Articular chondrocyte of knee joint (primary cell): ENCODE measurements around the gene PGAM5. TPM values are rescaled to one million over a fixed set of nuclear protein-coding genes. Genes with fewer than 3 reads are reported as not detected.

ENCODE experiments used
- small RNA-seq: library from RNA; depleted of rRNA; stranded (forward); fragments of <200 nt; gene quantifications from one replicate; pipeline ENCODE3, GENCODE V24; 2012
- total RNA-seq: library from RNA; depleted of rRNA; stranded (reverse); fragments of >200 nt; gene quantifications from 2 replicates; pipeline ENCODE4 v1.2.3, GENCODE V29; 2012

PGAM5 gene
- 18.6 and 20.1 TPM in 2 replicates for total RNA-seq

DNA sequence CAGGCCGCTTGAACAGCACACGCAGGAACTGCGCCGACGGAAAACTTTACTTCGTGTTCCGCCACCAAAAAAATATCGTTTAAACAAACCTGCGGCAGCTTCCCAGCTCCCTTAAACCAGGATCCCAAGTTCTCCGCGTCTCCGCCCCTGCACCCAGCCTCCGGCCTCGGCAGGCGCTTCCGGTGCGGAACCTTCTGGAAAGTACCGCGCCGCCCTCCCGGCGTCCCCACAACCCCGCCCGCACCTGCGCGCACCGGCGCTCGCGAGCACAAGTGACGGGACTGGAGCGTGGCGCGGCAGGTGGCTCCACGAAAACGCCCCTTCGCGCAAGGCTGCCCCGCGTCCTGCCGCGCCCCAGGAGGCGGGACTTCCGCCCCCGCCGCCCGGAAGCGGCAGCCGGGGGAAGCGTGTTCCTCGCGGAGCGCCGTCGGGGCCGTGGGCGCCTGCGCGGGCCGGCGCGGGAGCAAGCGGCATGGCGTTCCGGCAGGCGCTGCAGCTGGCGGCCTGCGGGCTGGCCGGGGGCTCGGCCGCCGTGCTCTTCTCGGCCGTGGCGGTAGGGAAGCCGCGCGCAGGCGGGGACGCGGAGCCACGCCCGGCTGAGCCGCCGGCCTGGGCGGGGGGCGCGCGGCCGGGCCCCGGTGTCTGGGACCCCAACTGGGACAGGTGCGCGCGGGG lies at the start of gene PGAM5:
Gene PGAM5 (plus strand): TSS at position 438 of the 675 bp plus-strand sequence. CDS start 35 bp downstream, at position 473.

DNA sequence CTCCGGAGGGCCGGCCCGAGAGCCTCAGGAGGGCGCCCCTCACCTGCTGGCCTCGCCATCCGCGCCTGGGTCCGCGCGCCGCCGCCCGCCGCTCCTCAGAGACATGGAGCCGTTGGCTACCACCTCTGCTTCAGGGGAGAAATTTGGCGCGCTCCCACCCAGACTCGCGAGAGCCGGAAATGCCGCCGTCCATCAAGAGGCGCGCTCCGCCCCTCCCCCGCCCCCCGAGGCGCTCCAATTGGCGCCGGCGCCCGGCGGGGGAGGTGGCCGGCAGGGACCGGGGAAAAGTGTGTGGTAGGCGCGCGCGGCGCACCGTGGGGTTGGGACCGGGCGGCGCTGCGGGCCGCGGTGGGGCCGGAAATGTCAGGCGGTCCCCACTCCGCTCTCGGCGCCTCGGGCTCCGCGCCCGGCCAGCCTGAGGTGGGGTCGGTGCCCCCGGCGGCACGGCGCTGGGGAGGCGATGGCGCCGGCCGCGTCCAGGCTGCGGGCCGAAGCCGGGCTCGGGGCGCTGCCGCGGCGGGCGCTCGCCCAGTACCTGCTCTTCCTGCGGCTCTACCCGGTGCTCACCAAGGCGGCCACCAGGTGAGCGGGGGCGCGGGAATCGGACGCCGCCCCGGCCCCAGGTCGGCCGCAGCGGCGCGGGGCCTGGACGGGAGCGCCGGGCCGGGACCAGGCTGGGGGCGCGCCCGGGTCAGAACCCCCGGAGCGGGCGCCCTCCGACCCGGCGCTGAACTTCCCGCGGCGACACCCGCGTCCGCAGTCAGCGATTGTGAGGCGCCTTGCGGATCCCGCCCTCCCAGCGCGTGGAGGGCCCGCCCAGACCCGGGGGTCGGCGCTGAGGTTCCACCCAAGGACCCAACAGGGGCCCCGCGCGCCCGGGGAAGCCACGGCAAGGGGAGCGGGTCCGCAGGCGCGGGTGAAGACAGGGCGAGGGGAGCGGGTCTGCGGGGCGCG lies 23.2 kb upstream of the PGAM5 start, which contains the start of the genes POLE and PXMP2:
Gene POLE (minus strand): TSS at position 132 of the 954 bp plus-strand sequence. CDS start 27 bp downstream, at position 105.
Gene PXMP2 (plus strand): TSS at position 377 of the 954 bp plus-strand sequence. CDS start 84 bp downstream, at position 461.

DNA sequence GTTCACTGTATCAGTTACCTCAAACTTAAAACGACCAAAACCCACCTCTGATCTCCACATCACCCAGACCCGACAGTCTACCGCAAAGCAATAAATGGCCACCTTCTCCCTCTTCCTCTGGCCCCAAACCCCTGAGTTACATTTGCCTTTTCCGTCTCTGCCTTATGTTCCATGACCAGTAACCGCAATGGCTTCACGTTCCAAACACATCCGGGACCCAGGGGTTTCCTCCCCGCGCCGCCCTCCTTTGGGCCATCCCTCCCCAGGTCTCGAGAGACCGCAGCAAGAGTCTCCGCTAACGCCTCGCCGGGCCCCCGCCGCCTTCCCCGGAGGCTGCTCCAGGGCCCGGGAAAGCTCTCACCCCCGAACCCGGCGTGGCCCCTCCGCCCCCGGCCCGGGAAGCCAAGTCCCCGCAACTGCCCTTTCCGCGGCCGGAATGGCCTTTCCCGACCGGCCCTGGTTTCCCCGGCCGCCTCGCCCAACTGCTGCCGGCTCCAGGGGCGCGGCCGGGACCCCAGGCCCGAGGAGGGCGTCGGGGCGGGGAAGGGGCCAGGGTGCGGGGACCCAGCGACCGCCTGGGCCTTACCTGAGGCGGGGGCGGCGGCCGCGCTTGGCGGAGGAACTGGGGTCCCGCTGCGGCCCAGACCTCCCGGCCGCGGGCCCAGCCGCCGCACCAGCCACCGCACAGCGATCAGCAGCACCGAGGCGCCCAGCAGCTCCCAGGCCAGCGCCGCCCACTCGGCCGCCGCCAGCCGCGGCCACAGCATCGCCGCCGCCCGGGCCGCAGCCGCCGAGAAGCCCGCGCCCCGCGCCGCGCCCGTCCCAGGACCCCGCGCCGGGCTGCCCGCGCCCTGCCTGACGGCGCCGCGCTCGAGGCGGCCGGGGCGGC lies 50.6 kb downstream of the PGAM5 start, which contains the start of gene ANKLE2:
Gene ANKLE2 (minus strand): TSS at position 801 of the 889 bp plus-strand sequence. CDS start 34 bp downstream, at position 767.

Small RNA genes lying within 50 kb of the gene (small RNA-seq; reads per million reads assigned to genes)
- gene RNA5SP379: not detected

Other genes starting within 250 kb of the PGAM5 start
- gene FBRSL1, start 220.7 kb upstream of the PGAM5 start, total RNA-seq: 2.5 and 3.5 TPM in 2 replicates
- gene LRCOL1, start 100.3 kb upstream of the PGAM5 start, total RNA-seq: not detected in 2 replicates
- not detected in 2 replicates for gene P2RX2, start 92.1 kb upstream of the PGAM5 start, total RNA-seq
- gene POLE, start 23.5 kb upstream of the PGAM5 start, total RNA-seq: 14.7 and 22.5 TPM in 2 replicates
- gene PXMP2, start 23.3 kb upstream of the PGAM5 start, total RNA-seq: 15.2 and 15.4 TPM in 2 replicates
- 67.7 and 70.7 TPM in 2 replicates for gene ANKLE2, start 51.0 kb downstream of the PGAM5 start, total RNA-seq
- 96.7 and 97.0 TPM in 2 replicates for gene GOLGA3, start 118.0 kb downstream of the PGAM5 start, total RNA-seq
- gene CHFR, start 176.8 kb downstream of the PGAM5 start, total RNA-seq: 24.8 and 31.2 TPM in 2 replicates
- 15.7 and 22.5 TPM in 2 replicates for gene ZNF605, start 245.5 kb downstream of the PGAM5 start, total RNA-seq